Skeletal muscle satellite cell (primary cell): ENCODE data around the gene MB.

ENCODE experiments used
- H3K27me3 ChIP-seq: 2 replicates; pipeline ENCODE4 v1.7.0; 2013; ENCODE audit warnings: low read length; ENCODE audit not compliant: control insufficient read depth, insufficient read depth
- H3K36me3 ChIP-seq: 2 replicates; pipeline ENCODE4 v1.7.0; 2013; ENCODE audit warnings: mild to moderate bottlenecking, control low read depth, low read length; ENCODE audit not compliant: insufficient read depth
- H3K4me1 ChIP-seq: 2 replicates; pipeline ENCODE4 v1.7.0; 2013; ENCODE audit warnings: low read length; ENCODE audit not compliant: control insufficient read depth, insufficient read depth
- H3K4me2 ChIP-seq: 2 replicates; pipeline ENCODE4 v1.7.0; 2013; ENCODE audit warnings: mild to moderate bottlenecking, low read length
- H3K4me3 ChIP-seq: 2 replicates; pipeline ENCODE4 v1.7.0; 2013; ENCODE audit warnings: low read length
- H3K9ac ChIP-seq: 2 replicates; pipeline ENCODE4 v1.7.0; 2013; ENCODE audit warnings: mild to moderate bottlenecking, low read depth, low read length, moderate library complexity
- H3K9me3 ChIP-seq: replicated peaks from 2 replicates; pipeline ENCODE4 v1.7.0; 2013; ENCODE audit warnings: mild to moderate bottlenecking, control low read depth, low read length

The MB gene

GRCh38 chr22:35634015-35634414 is 16.9 kb upstream of the MB start:
- Histone ChIP-seq H3K4me3 (no peak overlapping the region), H3K27me3 (no peaks in the 10 kb centered on the region), H3K4me2 (no peak overlapping the region), H3K36me3 (no peaks in the 10 kb centered on the region), H3K9me3 (no peaks in the 10 kb centered on the region), H3K4me1 (peaks cover 23% of the 10 kb centered on the region), H3K9ac (no peak overlapping the region)

GRCh38 chr22:35633520-35633919 is 16.4 kb upstream of the MB start:
- Histone ChIP-seq H3K9ac (no peak overlapping the region), H3K4me2 (no peak overlapping the region), H3K36me3 (no peaks in the 10 kb centered on the region), H3K9me3 (no peaks in the 10 kb centered on the region), H3K27me3 (no peaks in the 10 kb centered on the region), H3K4me1 (peaks cover 24% of the 10 kb centered on the region), H3K4me3 (no peak overlapping the region)

GRCh38 chr22:35632935-35633334 is 15.8 kb upstream of the MB start:
- no peak overlapping the region for H3K4me2 ChIP-seq
- H3K9me3 ChIP-seq: no peaks in the 10 kb centered on the region
- H3K4me1 ChIP-seq: peaks cover 21% of the 10 kb centered on the region
- no peak overlapping the region for H3K4me3 ChIP-seq
- H3K36me3 ChIP-seq: no peaks in the 10 kb centered on the region
- H3K27me3 ChIP-seq: no peaks in the 10 kb centered on the region
- no peak overlapping the region for H3K9ac ChIP-seq

- no peak overlapping the region for H3K4me3 ChIP-seq
- no peaks in the 10 kb centered on the region for H3K36me3 ChIP-seq
- peaks cover 25% of the 10 kb centered on the region for H3K4me1 ChIP-seq
- H3K9me3 ChIP-seq: no peaks in the 10 kb centered on the region
- H3K9ac ChIP-seq: no peak overlapping the region
- no peaks in the 10 kb centered on the region for H3K27me3 ChIP-seq
- H3K4me2 ChIP-seq: no peak overlapping the region
Measured at GRCh38 chr22:35631597-35631996, 14.5 kb upstream of the MB start.

GRCh38 chr22:35630891-35631290 is 13.8 kb upstream of the MB start:
- Histone ChIP-seq H3K4me1 (peaks cover 25% of the 10 kb centered on the region), H3K4me2 (no peak overlapping the region), H3K9me3 (no peaks in the 10 kb centered on the region), H3K36me3 (no peaks in the 10 kb centered on the region), H3K27me3 (no peaks in the 10 kb centered on the region), H3K9ac (no peak overlapping the region), H3K4me3 (no peak overlapping the region)

GRCh38 chr22:35630387-35630793 is 13.3 kb upstream of the MB start:
- H3K9ac ChIP-seq: no peak overlapping the region
- no peak overlapping the region for H3K4me3 ChIP-seq
- H3K36me3 ChIP-seq: no peaks in the 10 kb centered on the region
- H3K9me3 ChIP-seq: no peaks in the 10 kb centered on the region
- peaks cover 25% of the 10 kb centered on the region for H3K4me1 ChIP-seq
- H3K27me3 ChIP-seq: no peaks in the 10 kb centered on the region
- H3K4me2 ChIP-seq: no peak overlapping the region

GRCh38 chr22:35629406-35630216 is 12.5 kb upstream of the MB start:
- Histone ChIP-seq H3K9ac (peak overlapping the region; percentile 76), H3K27me3 (no peaks in the 10 kb centered on the region), H3K4me2 (peak overlapping the region; percentile 73), H3K4me3 (peak overlapping the region; percentile 32), H3K36me3 (no peaks in the 10 kb centered on the region), H3K4me1 (peaks cover 25% of the 10 kb centered on the region), H3K9me3 (no peaks in the 10 kb centered on the region)

- Histone ChIP-seq H3K27me3 (no peaks in the 10 kb centered on the region), H3K9me3 (no peaks in the 10 kb centered on the region), H3K9ac (peak overlapping the region; percentile 76), H3K4me3 (no peak overlapping the region), H3K4me1 (peaks cover 25% of the 10 kb centered on the region), H3K4me2 (peak overlapping the region; percentile 73), H3K36me3 (no peaks in the 10 kb centered on the region)
Measured at GRCh38 chr22:35628732-35629131, 11.6 kb upstream of the MB start.

- Histone ChIP-seq H3K4me3 (peak overlapping the region; percentile 78), H3K9me3 (no peaks in the 10 kb centered on the region), H3K9ac (peak overlapping the region; percentile 84), H3K36me3 (no peaks in the 10 kb centered on the region), H3K27me3 (no peaks in the 10 kb centered on the region), H3K4me1 (peaks cover 25% of the 10 kb centered on the region), H3K4me2 (peak overlapping the region; percentile 96)
Measured at GRCh38 chr22:35627267-35628041, 10.3 kb upstream of the MB start.

- Histone ChIP-seq H3K27me3 (no peaks in the 10 kb centered on the region), H3K4me1 (peaks cover 25% of the 10 kb centered on the region), H3K36me3 (no peaks in the 10 kb centered on the region), H3K4me2 (no peak overlapping the region), H3K4me3 (no peak overlapping the region), H3K9ac (no peak overlapping the region), H3K9me3 (no peaks in the 10 kb centered on the region)
Measured at GRCh38 chr22:35625763-35626432, 8.8 kb upstream of the MB start.

- no peaks in the 10 kb centered on the region for H3K9me3 ChIP-seq
- H3K4me1 ChIP-seq: peaks cover 18% of the 10 kb centered on the region
- H3K9ac ChIP-seq: no peak overlapping the region
- no peaks in the 10 kb centered on the region for H3K36me3 ChIP-seq
- H3K4me3 ChIP-seq: no peak overlapping the region
- no peaks in the 10 kb centered on the region for H3K27me3 ChIP-seq
- no peak overlapping the region for H3K4me2 ChIP-seq
Measured at GRCh38 chr22:35624547-35624946, 7.4 kb upstream of the MB start.
